Natural killer cell (primary cell): ENCODE data around the gene USP10. TPM values are rescaled to one million over a fixed set of nuclear protein-coding genes. Genes with fewer than 3 reads are reported as not detected.

Source experiments
- ATAC-seq, 3 donors: fragments of 150-1000 bp in 2 of 3; fragments of 200-7000 bp in 1 of 3; cut with Tn5 transposase; 1 replicate in 1 of 3; 2 replicates in 2 of 3; pipeline ENCODE4 v1.10.0; 2021; ENCODE audit warnings: mild to moderate bottlenecking in 2 of 3, moderate library complexity in 2 of 3
- DNase-seq, 2 donors: peaks; one replicate each; pipeline versions ENCODE4 v3.0.0 to v3.0.0-alpha.2; 2013 to 2021; ENCODE audit warnings: mixed read lengths in 1 of 2
- H3K27ac ChIP-seq: one replicate; pipeline ENCODE4 v1.5.1; 2013; ENCODE audit warnings: mild to moderate bottlenecking, low read length
- H3K27me3 ChIP-seq: one replicate; pipeline ENCODE4 v1.6.1; 2013; ENCODE audit warnings: low read length; ENCODE audit not compliant: control insufficient read depth, insufficient read depth
- H3K36me3 ChIP-seq: one replicate; pipeline ENCODE4 v1.6.1; 2013; ENCODE audit warnings: low read length; ENCODE audit not compliant: control insufficient read depth, insufficient read depth
- H3K4me1 ChIP-seq: one replicate; pipeline ENCODE4 v1.6.1; 2013; ENCODE audit warnings: low read length; ENCODE audit not compliant: control insufficient read depth, insufficient read depth
- H3K4me3 ChIP-seq: one replicate; pipeline ENCODE4 v1.5.1; 2013; ENCODE audit warnings: low read length
- H3K9me3 ChIP-seq: one replicate; pipeline ENCODE4 v1.6.1; 2013; ENCODE audit warnings: low read length; ENCODE audit not compliant: control insufficient read depth, insufficient read depth
- H3K27ac Mint-ChIP-seq, 2 donors: one replicate each; pipeline ENCODE4 v1.8.0; 2022; ENCODE audit warnings: mild to moderate bottlenecking in 2 of 2, mixed read lengths in 2 of 2, moderate library complexity in 1 of 2
- H3K27me3 Mint-ChIP-seq, 2 donors: one replicate each; pipeline ENCODE4 v1.8.0; 2022; ENCODE audit warnings: low read depth in 2 of 2, mixed read lengths in 2 of 2
- H3K36me3 Mint-ChIP-seq: one replicate; pipeline ENCODE4 v1.8.0; 2022; ENCODE audit warnings: mixed read lengths
- H3K4me1 Mint-ChIP-seq, 2 donors: one replicate each; pipeline ENCODE4 v1.8.0; 2022; ENCODE audit warnings: mixed read lengths in 2 of 2
- H3K4me3 Mint-ChIP-seq: one replicate; pipeline ENCODE4 v1.8.0; 2022; ENCODE audit warnings: mild to moderate bottlenecking, moderate library complexity, mixed read lengths
- H3K9me3 Mint-ChIP-seq, 2 donors: one replicate each; pipeline ENCODE4 v1.8.0; 2022; ENCODE audit warnings: mixed read lengths in 2 of 2
- CTCF ChIP-seq: fragments of 200-600 bp; IDR thresholded peaks from one replicate; pipeline ENCODE4 v1.8.0; 2022; ENCODE audit warnings: antibody characterized with exemption
- WGBS: methylation state at CpG from one replicate; pipeline ENCODE4 v1.1.7; 2013; ENCODE audit warnings: missing lambda C conversion rate; ENCODE audit not compliant: insufficient coverage; 5-methylcytosine and 5-hydroxymethylcytosine counted together
- intact Hi-C: fragments of 100-400 bp; cut with micrococcal nuclease; formaldehyde crosslinking; loops from one replicate; pipeline ENCODE4 v1.14.2; 2022
- total RNA-seq, 4 donors: library from RNA; stranded (reverse); fragments of 120-200 nt in 1 of 4; gene quantifications; one replicate each; pipeline versions ENCODE4 v1.2.3 to v1.2.4, GENCODE V29; 2013 to 2022

USP10 gene
- total RNA-seq, 3 donors from 2014 or later (not counting 1 experiment from before 2014, with no cell fraction given), result 78.4 to 103 (median 100) TPM

- Mint-ChIP-seq H3K27me3 (no peaks in the 10 kb centered on the region), H3K4me1 (peaks cover 56 to 77% of the 10 kb centered on the region in 2 donors)
- H3K27me3 ChIP-seq, result no peaks in the 10 kb centered on the region
These were observed 17.7 kb downstream of the USP10 start for GRCh38 chr16:84717484-84717883.

GRCh38 chr16:84720177-84720579 lies 20.4 kb downstream of the USP10 start:
- H3K27me3 ChIP-seq, result no peaks in the 10 kb centered on the region
- H3K4me3 Mint-ChIP-seq, result no peak overlapping the region
- TF ChIP-seq CTCF, result no peak
- H3K27me3 Mint-ChIP-seq, result no peaks in the 10 kb centered on the region
- no peaks in the 10 kb centered on the region for H3K9me3 Mint-ChIP-seq
- H3K36me3 ChIP-seq, result peaks cover 4% of the 10 kb centered on the region
- no peak overlapping the region for H3K27ac Mint-ChIP-seq
- DNase-seq, result no peak
- no peaks in the 10 kb centered on the region for H3K9me3 ChIP-seq
- H3K36me3 Mint-ChIP-seq, result no peaks in the 10 kb centered on the region
- peaks cover 7% of the 10 kb centered on the region for H3K4me1 ChIP-seq
- intact Hi-C loops, result no loop called here
- no peak for ATAC-seq
- H3K4me1 Mint-ChIP-seq, result peaks cover 49 to 71% of the 10 kb centered on the region in 2 donors
- H3K4me3 ChIP-seq, result no peak overlapping the region
- WGBS, result 94% methylated on average over 8 of the region's 8 CpGs
- H3K27ac ChIP-seq, result no peak overlapping the region

More at GRCh38 chr16:84717484-84717883, 17.7 kb downstream of the USP10 start:
- ATAC-seq, result no peak
- Histone ChIP-seq H3K36me3 (peaks cover 4% of the 10 kb centered on the region), H3K4me1 (peaks cover 21% of the 10 kb centered on the region), H3K27ac (no peak overlapping the region), H3K9me3 (no peaks in the 10 kb centered on the region), H3K4me3 (no peak overlapping the region)
- no peaks in the 10 kb centered on the region for H3K9me3 Mint-ChIP-seq
- 98% methylated on average over 2 of the region's 2 CpGs for WGBS
- H3K4me3 Mint-ChIP-seq, result no peak overlapping the region
- DNase-seq, result no peak
- H3K27ac Mint-ChIP-seq, result peak overlapping the region in 1 of 2 donors; percentile 10
- TF ChIP-seq CTCF, result no peak
- H3K36me3 Mint-ChIP-seq, result no peaks in the 10 kb centered on the region
- intact Hi-C loops, result no loop called here

GRCh38 chr16:84722068-84722467 lies 22.3 kb downstream of the USP10 start:
- Histone ChIP-seq H3K4me1 (peaks cover 19% of the 10 kb centered on the region), H3K27me3 (no peaks in the 10 kb centered on the region), H3K9me3 (no peaks in the 10 kb centered on the region), H3K27ac (no peak overlapping the region), H3K4me3 (no peak overlapping the region), H3K36me3 (peaks cover 4% of the 10 kb centered on the region)
- no peak for TF ChIP-seq CTCF
- no peak overlapping the region for H3K4me3 Mint-ChIP-seq
- intact Hi-C loops, result no loop called here
- H3K27me3 Mint-ChIP-seq, result no peaks in the 10 kb centered on the region
- ATAC-seq (no peak), DNase-seq (no peak)
- H3K36me3 Mint-ChIP-seq, result no peaks in the 10 kb centered on the region
- WGBS, result 100% methylated on average over 1 of the region's 1 CpG
- no peak overlapping the region for H3K27ac Mint-ChIP-seq
- H3K9me3 Mint-ChIP-seq, result no peaks in the 10 kb centered on the region
- peaks cover 56 to 62% of the 10 kb centered on the region in 2 donors for H3K4me1 Mint-ChIP-seq

GRCh38 chr16:84723906-84724305 lies 24.1 kb downstream of the USP10 start:
- H3K36me3 Mint-ChIP-seq, result no peaks in the 10 kb centered on the region
- peaks cover 18% of the 10 kb centered on the region for H3K4me1 ChIP-seq
- H3K9me3 Mint-ChIP-seq, result no peaks in the 10 kb centered on the region
- H3K4me3 ChIP-seq, result no peak overlapping the region
- intact Hi-C loops, result no loop called here
- DNase-seq (no peak), ATAC-seq (no peak)
- WGBS, result no CpG with 5 or more reads among the region's 1 CpG
- no peak overlapping the region for H3K27ac Mint-ChIP-seq
- H3K36me3 ChIP-seq, result peaks cover 4% of the 10 kb centered on the region
- H3K4me3 Mint-ChIP-seq, result no peak overlapping the region
- no peaks in the 10 kb centered on the region for H3K9me3 ChIP-seq
- H3K27me3 ChIP-seq, result no peaks in the 10 kb centered on the region
- no peak overlapping the region for H3K27ac ChIP-seq
- H3K4me1 Mint-ChIP-seq, result peaks cover 52 to 59% of the 10 kb centered on the region in 2 donors
- no peak for TF ChIP-seq CTCF
- H3K27me3 Mint-ChIP-seq, result no peaks in the 10 kb centered on the region
